Measurements from ENCODE around the gene SYNGR2. TPM values are rescaled to one million over a fixed set of nuclear protein-coding genes. Genes with fewer than 3 reads are reported as not detected.
A peak's percentile ranks its signal among the peaks of the same experiment; 100 is the strongest.

Gene SYNGR2
- total and polyA plus RNA-seq, 2 of the 8 experiments (the other 6 are each of a cell fraction or from before 2014, with no cell fraction given) = 50.0 to 139 TPM

DNA sequence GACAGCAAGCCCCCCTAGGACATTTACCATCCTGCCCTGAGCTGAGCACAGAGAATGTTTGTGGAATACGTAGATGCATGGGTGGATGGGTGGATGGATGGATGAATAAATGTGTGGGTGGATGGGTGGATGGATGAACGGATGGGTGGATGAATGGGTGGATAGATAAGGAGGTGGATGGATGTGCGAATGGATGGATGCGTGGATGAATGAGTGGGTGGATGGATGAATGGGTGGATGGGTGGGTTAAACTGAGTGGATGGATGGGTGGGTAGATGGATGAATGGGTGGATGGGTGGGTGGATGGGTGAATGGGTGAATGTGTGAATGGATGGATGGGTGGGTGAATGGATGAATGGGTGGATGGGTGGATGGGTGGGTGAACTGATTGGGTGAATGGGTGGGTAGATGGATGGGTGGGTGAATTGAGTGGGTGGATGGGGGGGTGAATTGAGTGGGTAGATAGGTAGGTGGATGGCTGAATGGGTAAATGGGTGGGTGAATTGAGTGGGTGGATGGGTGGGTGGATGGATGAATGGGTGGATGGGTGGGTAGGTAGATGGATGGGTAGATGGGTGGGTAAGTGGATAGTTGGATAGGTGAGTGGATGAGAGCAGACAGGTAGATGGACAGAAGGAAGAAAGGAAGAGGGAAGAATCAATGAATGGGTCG, 45.0 kb upstream of the SYNGR2 start:
- Histone ChIP-seq H3K9me3 (ENCODE audit: insufficient read depth in 2 of 2, low read depth in 1 of 2, low read length in 1 of 2) (no peaks in the 10 kb centered on the region), H2BK15ac (ENCODE audit: low read length) (no peak overlapping the region), H3K4ac (replicated peaks; ENCODE audit: insufficient read length, low read depth, low read length) (no peak overlapping the region), H4K20me1 (replicated peaks in 1 of 2; ENCODE audit: control insufficient read depth in 1 of 2, insufficient read depth in 2 of 2, low read length in 2 of 2) (peaks cover 4 to 19% of the 10 kb centered on the region in 2 experiments), H3K27ac (ENCODE audit: low read depth, low read length) (no peak overlapping the region), H2AFZ (ENCODE audit: low read length) (no peak overlapping the region), H2BK12ac (ENCODE audit: low read depth, low read length) (no peak overlapping the region), H3K27me3 (replicated peaks in 1 of 4; ENCODE audit: control insufficient read depth in 3 of 4, extremely low read depth in 1 of 4, insufficient read depth in 3 of 4, low read length in 3 of 4) (no peaks in the 10 kb centered on the region), H2BK20ac (ENCODE audit: low read length) (no peak overlapping the region), H3K23ac (ENCODE audit: insufficient read length) (no peak overlapping the region), H4K5ac (ENCODE audit: insufficient read length, low read depth, low read length) (no peak overlapping the region), H3K18ac (ENCODE audit: extremely low read depth, low read length) (no peak overlapping the region), H4K91ac (replicated peaks; ENCODE audit: insufficient read length, low read length) (no peak overlapping the region), H2AK5ac (ENCODE audit: low read depth, low read length) (no peak overlapping the region), H3K9ac (replicated peaks in 1 of 4; ENCODE audit: extremely low read depth in 1 of 4, low read depth in 3 of 4, low read length in 3 of 4) (no peak overlapping the region), H2BK120ac (replicated peaks; ENCODE audit: low read depth, low read length) (no peak overlapping the region), H4K8ac (ENCODE audit: extremely low read depth, insufficient read depth, low read length) (no peak overlapping the region), H3K36me3 (ENCODE audit: control insufficient read depth in 2 of 4, insufficient read depth in 4 of 4, low read length in 3 of 4) (peaks cover 2 to 32% (median 13%) of the 10 kb centered on the region in 4 experiments; a peak in 5 of 8 replicates), H3K4me2 (ENCODE audit: insufficient read depth in 1 of 2, low read depth in 2 of 2, low read length in 2 of 2) (no peak overlapping the region), H3K79me1 (ENCODE audit: low read depth, low read length) (peaks cover 3% of the 10 kb centered on the region), H2BK5ac (ENCODE audit: low read depth, low read length) (0 out of 2 replicates have a peak overlapping the region, but pooled peaks have one; percentile 35), H3K4me3 (ENCODE audit: extremely low read depth in 1 of 4, insufficient read depth in 2 of 4, low read depth in 3 of 4, low read length in 4 of 4) (no peak overlapping the region), H3K23me2 (ENCODE audit: low read depth, low read length) (peaks cover 14% of the 10 kb centered on the region), H3K56ac (replicated peaks; ENCODE audit: insufficient read length, low read depth, low read length) (peak overlapping the region; percentile 59), H3K79me2 (ENCODE audit: control insufficient read depth in 1 of 2, insufficient read depth in 2 of 2, low read length in 2 of 2) (no peaks in the 10 kb centered on the region), H3K14ac (ENCODE audit: insufficient read length) (no peak overlapping the region), H3K4me1 (replicated peaks in 1 of 4; ENCODE audit: control insufficient read depth in 3 of 4, insufficient read depth in 4 of 4, low read length in 3 of 4) (peaks cover 0 to 14% (median 8%) of the 10 kb centered on the region in 4 experiments; a peak in 6 of 7 replicates)
- ChIA-PET POLR2A (ENCODE audit: partially characterized antibody) (interaction anchor here (0.8 to 2.5 kb wide), 3 partner anchors 9 to 16 kb away, joined by 3 to 6 read pairs (median 4); no protein-coding TSS in a partner anchor), CTCF (ENCODE audit: partially characterized antibody) (interaction anchor here (1.4 to 11.4 kb wide), 3 partner anchors 10 to 54 kb away, joined by 3 to 122 read pairs (median 13); no protein-coding TSS in a partner anchor)
- no peak for FAIRE-seq
- WGBS, 2 experiments (ENCODE audit: extremely low coverage in 1 of 2, insufficient coverage in 1 of 2, insufficient read length in 1 of 2, insufficient replicate concordance in 2 of 2, low coverage in 1 of 2, low lambda C conversion rate in 2 of 2, missing lambda C conversion rate in 1 of 2) = 92 to 100% methylated on average over 3 to 5 of the region's 5 CpGs
- DNase-seq (ENCODE audit: low read depth in 1 of 2, low spot score in 2 of 2) = no peak
- TF ChIP-seq, protein P1, sequence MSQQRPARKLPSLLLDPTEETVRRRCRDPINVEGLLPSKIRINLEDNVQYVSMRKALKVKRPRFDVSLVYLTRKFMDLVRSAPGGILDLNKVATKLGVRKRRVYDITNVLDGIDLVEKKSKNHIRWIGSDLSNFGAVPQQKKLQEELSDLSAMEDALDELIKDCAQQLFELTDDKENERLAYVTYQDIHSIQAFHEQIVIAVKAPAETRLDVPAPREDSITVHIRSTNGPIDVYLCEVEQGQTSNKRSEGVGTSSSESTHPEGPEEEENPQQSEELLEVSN (IDR thresholded peaks at IDR 0.05) = no peak
- no peak for TF ChIP-seq RBBP5 (IDR thresholded peaks at IDR 0.05; ENCODE audit: borderline replicate concordance, low read depth, low read length)
- no peak for TF ChIP-seq KDM1A (IDR thresholded peaks at IDR 0.05; ENCODE audit: borderline replicate concordance, low read length)
- no peak for TF ChIP-seq SIN3A (conservative IDR thresholded peaks at IDR 0.05 in 1 of 2, IDR thresholded peaks at IDR 0.05 in 1 of 2; ENCODE audit: low read depth in 1 of 2, low read length in 2 of 2)
- no peak for TF ChIP-seq CEBPB (IDR thresholded peaks at IDR 0.05; ENCODE audit: low read depth, low read length)
- no peak for TF ChIP-seq POLR2AphosphoS5 (IDR thresholded peaks at IDR 0.05; ENCODE audit: low read depth, low read length)
- no peak for TF ChIP-seq GTF2F1 (IDR thresholded peaks at IDR 0.05; ENCODE audit: borderline replicate concordance, low read depth, low read length)
- no peak for TF ChIP-seq EZH2 (IDR thresholded peaks at IDR 0.05; ENCODE audit: low read depth, low read length, severe bottlenecking)
- no peak for TF ChIP-seq RNF2 (IDR thresholded peaks at IDR 0.05; ENCODE audit: borderline replicate concordance, low read depth, low read length, missing control alignments, poor library complexity, severe bottlenecking)
- TF ChIP-seq CBX5 (IDR thresholded peaks at IDR 0.05; ENCODE audit: low read depth, low read length) = no peak
- TF ChIP-seq SIRT6 (IDR thresholded peaks at IDR 0.05; ENCODE audit: low read length) = no peak
- TF ChIP-seq JUND (IDR thresholded peaks at IDR 0.05; ENCODE audit: low read length) = no peak

Data from H1 (cell line).